HepG2 (cell line): ENCODE data around the gene SAP30. TPM values are rescaled to one million over a fixed set of nuclear protein-coding genes. Genes with fewer than 3 reads are reported as not detected.
A peak's percentile ranks its signal among the peaks of the same experiment; 100 is the strongest.

Source experiments
- MED1 ChIP-seq: sonication (generic); formaldehyde crosslinking; IDR thresholded peaks from 2 replicates; pipeline ENCODE4 v1.4.0; 2020; ENCODE audit warnings: missing genetic modification reagents
- MED8 ChIP-seq: sonication (generic); formaldehyde crosslinking; IDR thresholded peaks from 2 replicates; pipeline ENCODE4 v1.8.1; 2023; ENCODE audit warnings: mild to moderate bottlenecking, missing genetic modification reagents; ENCODE audit not compliant: insufficient replicate concordance
- PITX1 ChIP-seq: sonication (generic); formaldehyde crosslinking; IDR thresholded peaks from 2 replicates; pipeline ENCODE4 v1.5.1; 2020; ENCODE audit warnings: mild to moderate bottlenecking, missing genetic modification reagents
- POLR2G ChIP-seq: fragments of 200-400 bp; formaldehyde crosslinking; IDR thresholded peaks from 2 replicates; pipeline ENCODE4 v1.6.1; 2018; ENCODE audit warnings: mild to moderate bottlenecking, low read depth, low read length, moderate library complexity
- TFDP2 ChIP-seq: sonication (generic); formaldehyde crosslinking; IDR thresholded peaks from 2 replicates; pipeline ENCODE4 v1.4.0; 2020; ENCODE audit warnings: missing genetic modification reagents
- TRIM22 ChIP-seq: fragments of 450-650 bp; IDR thresholded peaks from 2 replicates; pipeline ENCODE4 v1.6.1; 2017
- ZFAT ChIP-seq: sonication (generic); formaldehyde crosslinking; conservative IDR thresholded peaks from 2 replicates; pipeline ENCODE4 v1.8.1; 2023; ENCODE audit warnings: missing genetic modification reagents, inconsistent platforms
- ZNF318 ChIP-seq: sonication (generic); formaldehyde crosslinking; IDR thresholded peaks from 2 replicates; pipeline ENCODE4 v1.4.0; 2020; ENCODE audit warnings: mild to moderate bottlenecking, missing genetic modification reagents
- ZNF326 ChIP-seq: sonication (generic); formaldehyde crosslinking; IDR thresholded peaks from 2 replicates; pipeline ENCODE4 v1.4.0; 2020; ENCODE audit warnings: missing genetic modification reagents, borderline replicate concordance
- ZNF746 ChIP-seq: sonication (generic); formaldehyde crosslinking; IDR thresholded peaks from 2 replicates; pipeline ENCODE4 v1.8.0; 2022; ENCODE audit warnings: mild to moderate bottlenecking, missing genetic modification reagents
- ZNF792 ChIP-seq: IDR thresholded peaks from 2 replicates; pipeline ENCODE4 v1.6.1; 2016
- ZNF878 ChIP-seq: sonication (generic); formaldehyde crosslinking; IDR thresholded peaks from 2 replicates; pipeline ENCODE4 v1.8.1; 2023; ENCODE audit warnings: mild to moderate bottlenecking, missing genetic modification reagents, moderate library complexity
- polyA plus RNA-seq, 8 experiments: library from polyadenylated mRNA; depleted of rRNA in 3 of 8; stranded (reverse) in 7 of 8; unstranded in 1 of 8; fragments of >200 nt; fragmentation: Illumina TruSeq in 4 of 8; extraction: Trizol in 4 of 8; gene quantifications; 2 replicates each; pipeline versions ENCODE4 v1.2.1 to v1.2.3, GENCODE V29; 2011 to 2016; ENCODE audit warnings: low read depth in 4 of 8, missing spikeins in 1 of 8, mixed read lengths in 1 of 8; ENCODE audit not compliant: insufficient read depth in 1 of 8
- total RNA-seq, 5 experiments: library from RNA; depleted of rRNA; stranded (reverse); fragments of >200 nt; fragmentation: Illumina TruSeq; extraction: Trizol; gene quantifications; 2 replicates each; pipeline ENCODE4 v1.2.3, GENCODE V29; 2016; ENCODE audit warnings: low read depth in 1 of 5
- TF ChIP-seq, protein P1 (sequence below): sonication (generic); formaldehyde crosslinking; IDR thresholded peaks from 2 replicates; pipeline ENCODE4 v1.4.0; 2020; ENCODE audit warnings: missing genetic modification reagents
- TF ChIP-seq, protein P2 (sequence below): sonication (generic); formaldehyde crosslinking; IDR thresholded peaks from 2 replicates; pipeline ENCODE4 v1.9.0; 2022; ENCODE audit warnings: missing genetic modification reagents, mild to moderate bottlenecking, borderline replicate concordance

SAP30 gene
- total and polyA plus RNA-seq, 2 of the 13 experiments (the other 11 are each of a cell fraction or from before 2014, with no cell fraction given) = 14.2 to 25.1 TPM

DNA sequence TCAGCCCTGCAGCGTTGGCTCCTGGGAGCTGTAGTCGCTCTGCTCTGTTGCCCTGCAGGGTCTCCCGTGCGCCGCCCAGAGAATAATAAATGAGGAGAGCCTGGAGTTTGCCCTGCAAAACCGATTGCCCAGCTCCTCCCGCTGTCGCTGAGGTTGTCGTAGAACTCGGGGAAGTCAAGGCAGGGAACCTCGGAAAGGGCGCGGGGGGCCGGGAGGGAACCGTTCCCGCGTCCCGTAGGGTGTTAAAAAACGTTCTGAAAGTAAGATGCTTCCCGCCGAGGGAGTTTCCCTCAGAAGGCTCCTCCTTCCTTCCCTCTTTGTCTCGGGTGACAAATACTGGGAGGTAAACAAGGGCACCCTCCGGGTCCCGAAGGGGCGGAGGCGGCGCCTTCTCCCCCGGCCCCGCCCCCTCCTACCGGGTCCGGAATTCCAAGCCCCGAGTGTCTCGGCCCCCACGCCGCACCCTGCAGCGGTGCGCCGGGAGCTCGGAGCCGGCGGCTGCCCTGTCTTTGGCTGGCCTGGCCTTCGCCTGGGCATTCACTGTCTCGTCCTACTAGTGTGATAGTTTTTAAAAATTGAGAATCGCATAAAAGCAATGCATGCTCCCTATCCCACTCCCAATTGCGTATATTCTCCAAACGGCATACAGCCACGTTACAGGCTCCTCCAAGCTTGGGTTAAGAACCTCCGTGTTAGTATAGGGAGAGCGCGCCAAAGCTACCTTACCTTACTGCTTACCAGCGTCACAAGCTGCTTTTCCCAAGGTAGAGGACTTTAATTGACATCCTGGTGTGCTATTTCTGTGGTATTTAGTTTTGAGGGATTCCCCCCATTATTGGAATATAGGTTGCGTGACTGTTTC is 35.6 kb upstream of the SAP30 start (continued):
- TF ChIP-seq ZNF746 (CRISPR knock-in tag) = no peak
- 0 out of 2 replicates have a peak, but pooled peaks have one; percentile 13 for TF ChIP-seq PITX1
- no peak for TF ChIP-seq ZFAT
- peak; percentile 85 for TF ChIP-seq POLR2G
- no peak; the same call in 1 of the 2 replicates for TF ChIP-seq ZNF878 (CRISPR knock-in tag)
- no peak for TF ChIP-seq TFDP2 (CRISPR knock-in tag)
- TF ChIP-seq MED8 (CRISPR knock-in tag) = no peak
- no peak for TF ChIP-seq TRIM22
- TF ChIP-seq ZNF326 (CRISPR knock-in tag) = no peak
- no peak; the same call in 1 of the 2 replicates for TF ChIP-seq ZNF792 (CRISPR knock-in tag)
- no peak for TF ChIP-seq MED1 (CRISPR knock-in tag)
- TF ChIP-seq, protein P1, sequence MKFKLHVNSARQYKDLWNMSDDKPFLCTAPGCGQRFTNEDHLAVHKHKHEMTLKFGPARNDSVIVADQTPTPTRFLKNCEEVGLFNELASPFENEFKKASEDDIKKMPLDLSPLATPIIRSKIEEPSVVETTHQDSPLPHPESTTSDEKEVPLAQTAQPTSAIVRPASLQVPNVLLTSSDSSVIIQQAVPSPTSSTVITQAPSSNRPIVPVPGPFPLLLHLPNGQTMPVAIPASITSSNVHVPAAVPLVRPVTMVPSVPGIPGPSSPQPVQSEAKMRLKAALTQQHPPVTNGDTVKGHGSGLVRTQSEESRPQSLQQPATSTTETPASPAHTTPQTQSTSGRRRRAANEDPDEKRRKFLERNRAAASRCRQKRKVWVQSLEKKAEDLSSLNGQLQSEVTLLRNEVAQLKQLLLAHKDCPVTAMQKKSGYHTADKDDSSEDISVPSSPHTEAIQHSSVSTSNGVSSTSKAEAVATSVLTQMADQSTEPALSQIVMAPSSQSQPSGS (CRISPR knock-in tag) = no peak; the same call in 1 of the 2 replicates
- TF ChIP-seq ZNF318 = no peak
- TF ChIP-seq, protein P2, sequence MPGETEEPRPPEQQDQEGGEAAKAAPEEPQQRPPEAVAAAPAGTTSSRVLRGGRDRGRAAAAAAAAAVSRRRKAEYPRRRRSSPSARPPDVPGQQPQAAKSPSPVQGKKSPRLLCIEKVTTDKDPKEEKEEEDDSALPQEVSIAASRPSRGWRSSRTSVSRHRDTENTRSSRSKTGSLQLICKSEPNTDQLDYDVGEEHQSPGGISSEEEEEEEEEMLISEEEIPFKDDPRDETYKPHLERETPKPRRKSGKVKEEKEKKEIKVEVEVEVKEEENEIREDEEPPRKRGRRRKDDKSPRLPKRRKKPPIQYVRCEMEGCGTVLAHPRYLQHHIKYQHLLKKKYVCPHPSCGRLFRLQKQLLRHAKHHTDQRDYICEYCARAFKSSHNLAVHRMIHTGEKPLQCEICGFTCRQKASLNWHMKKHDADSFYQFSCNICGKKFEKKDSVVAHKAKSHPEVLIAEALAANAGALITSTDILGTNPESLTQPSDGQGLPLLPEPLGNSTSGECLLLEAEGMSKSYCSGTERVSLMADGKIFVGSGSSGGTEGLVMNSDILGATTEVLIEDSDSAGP (CRISPR knock-in tag) = peak; percentile 45; the same call in 1 of the 2 replicates
